Activated CD4-positive, alpha-beta memory T cell treated with anti-CD3 and anti-CD28 coated beads for 36 hours (primary cell): ENCODE measurements around the gene TSHZ2. TPM values are rescaled to one million over a fixed set of nuclear protein-coding genes. Genes with fewer than 3 reads are reported as not detected.
"Not testable (repeated sequence)": the region's sequence is repeated elsewhere in the genome, so short reads cannot be mapped to it uniquely, and the experiment has no call there.

Experiments
- CTCF ChIA-PET: fragments of 350-600 bp; sonication (Branson Sonifier 250); formaldehyde crosslinking; loops from one replicate; lab custom pipeline; 2021; ENCODE audit warnings: antibody characterized with exemption, inconsistent platforms; lab: Charles Lee
- POLR2A ChIA-PET: fragments of 350-600 bp; sonication (Branson Sonifier 250); formaldehyde crosslinking; loops from one replicate; lab custom pipeline; 2021; ENCODE audit warnings: antibody characterized with exemption; lab: Charles Lee
- DNase-seq: peaks from one replicate; pipeline ENCODE4 v3.0.0-alpha.2; 2020
- H3K27ac Mint-ChIP-seq: one replicate; pipeline ENCODE4 v1.8.0; 2021; ENCODE audit warnings: mixed read lengths
- H3K27me3 Mint-ChIP-seq: one replicate; pipeline ENCODE4 v1.8.0; 2021; ENCODE audit warnings: mixed read lengths
- H3K36me3 Mint-ChIP-seq: one replicate; pipeline ENCODE4 v1.8.0; 2021; ENCODE audit warnings: mixed read lengths
- H3K4me1 Mint-ChIP-seq: one replicate; pipeline ENCODE4 v1.8.0; 2021; ENCODE audit warnings: low read depth, mixed read lengths
- H3K4me3 Mint-ChIP-seq: one replicate; pipeline ENCODE4 v1.8.0; 2021; ENCODE audit warnings: mild to moderate bottlenecking, mixed read lengths
- H3K9me3 Mint-ChIP-seq: one replicate; pipeline ENCODE4 v1.8.0; 2021; ENCODE audit warnings: mixed read lengths
- intact Hi-C: fragments of 100-400 bp; cut with micrococcal nuclease; formaldehyde crosslinking; loops from one replicate; pipeline ENCODE4 v1.15.1; 2023
- total RNA-seq, 2 experiments: library from RNA; stranded (reverse); gene quantifications; one replicate each; pipeline ENCODE4 v1.2.3, GENCODE V29; 2021

TSHZ2 gene
- total RNA-seq, 2 experiments from 2014 or later, result 28.9 to 36.0 TPM

DNA sequence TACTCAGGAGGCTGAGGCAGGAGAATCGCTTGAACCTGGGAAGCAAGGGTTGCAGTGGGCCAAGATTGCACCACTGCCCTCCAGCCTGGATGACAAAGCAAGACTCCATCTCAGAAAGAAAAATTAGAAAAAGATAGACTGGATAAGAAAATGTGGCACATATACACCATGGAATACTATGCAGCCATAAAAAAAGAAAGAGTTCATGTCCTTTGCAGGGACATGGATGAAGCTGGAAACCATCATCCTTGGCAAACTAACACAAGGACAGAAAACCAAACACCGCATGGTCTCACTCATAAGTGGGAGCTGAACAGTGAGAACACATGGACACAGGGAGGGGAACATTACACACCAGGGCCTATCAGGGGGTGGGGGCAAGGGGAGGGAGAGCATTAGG, 551.5 kb downstream of the TSHZ2 start:
- H3K36me3 Mint-ChIP-seq, H3K9me3 Mint-ChIP-seq, H3K4me1 Mint-ChIP-seq, intact Hi-C loops, CTCF ChIA-PET, POLR2A ChIA-PET, H3K4me3 Mint-ChIP-seq, H3K27me3 Mint-ChIP-seq, DNase-seq, H3K27ac Mint-ChIP-seq: not testable (repeated sequence)

DNA sequence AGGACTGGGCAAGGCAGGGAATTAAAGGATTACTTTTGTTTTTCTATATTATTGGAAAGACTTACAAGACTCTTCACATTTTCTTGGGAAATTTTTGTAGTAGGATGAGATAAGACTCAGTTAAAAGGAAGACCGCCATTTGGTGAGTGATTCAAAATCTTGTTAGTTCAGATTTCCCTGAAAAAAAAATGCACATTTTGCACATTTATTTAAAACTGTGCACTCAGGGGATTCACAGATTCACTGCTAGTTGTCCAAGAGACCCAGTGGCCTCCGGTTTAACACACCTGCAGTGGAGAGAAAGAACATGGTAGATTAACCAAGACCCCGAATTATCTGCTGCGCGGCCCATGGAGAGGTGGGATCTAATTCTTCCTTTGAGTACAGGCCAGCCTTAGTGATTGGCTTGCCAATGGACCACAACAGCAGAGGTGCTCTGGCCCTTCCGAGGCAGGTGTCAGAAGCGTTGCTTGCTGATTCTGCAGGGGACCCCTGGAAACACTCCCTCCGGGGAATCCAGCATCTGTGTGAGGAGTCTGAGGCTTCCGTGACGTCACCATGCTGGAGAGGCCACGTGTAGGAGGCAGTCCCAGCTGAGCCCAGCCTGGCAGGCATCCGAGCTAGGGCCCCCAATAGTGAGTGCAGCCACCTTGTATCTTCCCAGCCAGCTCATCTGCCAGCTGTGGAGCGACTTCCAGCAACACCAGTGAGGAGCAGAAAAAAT, 552.6 kb downstream of the TSHZ2 start:
- H3K4me1 Mint-ChIP-seq, result no peaks in the 10 kb centered on the region
- H3K9me3 Mint-ChIP-seq, result no peaks in the 10 kb centered on the region
- intact Hi-C loops, result no loop called here
- peaks cover 2% of the 10 kb centered on the region for H3K27me3 Mint-ChIP-seq
- H3K27ac Mint-ChIP-seq, result no peak overlapping the region
- ChIA-PET CTCF (no interaction called here), POLR2A (no interaction called here)
- H3K4me3 Mint-ChIP-seq, result no peak overlapping the region
- no peak for DNase-seq
- H3K36me3 Mint-ChIP-seq, result no peaks in the 10 kb centered on the region

DNA sequence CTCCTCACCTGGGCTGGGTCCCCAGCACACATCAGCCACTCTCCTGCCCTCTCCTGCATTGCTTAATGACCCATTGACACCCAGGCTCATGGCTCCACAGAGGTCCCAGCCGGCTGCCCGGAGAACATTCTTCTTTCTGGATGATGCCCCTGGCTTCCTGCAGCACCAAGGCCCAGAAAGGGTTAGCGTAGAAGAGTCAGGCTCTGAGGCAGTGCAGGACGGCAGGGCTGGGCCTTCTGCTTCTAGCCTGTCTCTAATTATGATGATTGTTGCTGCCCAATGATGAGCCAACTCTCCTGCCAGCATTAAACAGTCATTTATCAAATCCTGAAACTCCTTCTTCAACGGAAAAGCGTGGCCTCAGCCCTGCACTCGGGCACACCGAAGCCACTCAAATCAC, 555.0 kb downstream of the TSHZ2 start:
- no peaks in the 10 kb centered on the region for H3K4me1 Mint-ChIP-seq
- no peak overlapping the region for H3K27ac Mint-ChIP-seq
- ChIA-PET POLR2A (no interaction called here), CTCF (no interaction called here)
- peaks cover 2% of the 10 kb centered on the region for H3K9me3 Mint-ChIP-seq
- intact Hi-C loops, result no loop called here
- no peak for DNase-seq
- no peaks in the 10 kb centered on the region for H3K36me3 Mint-ChIP-seq
- H3K4me3 Mint-ChIP-seq, result no peak overlapping the region
- no peaks in the 10 kb centered on the region for H3K27me3 Mint-ChIP-seq

DNA sequence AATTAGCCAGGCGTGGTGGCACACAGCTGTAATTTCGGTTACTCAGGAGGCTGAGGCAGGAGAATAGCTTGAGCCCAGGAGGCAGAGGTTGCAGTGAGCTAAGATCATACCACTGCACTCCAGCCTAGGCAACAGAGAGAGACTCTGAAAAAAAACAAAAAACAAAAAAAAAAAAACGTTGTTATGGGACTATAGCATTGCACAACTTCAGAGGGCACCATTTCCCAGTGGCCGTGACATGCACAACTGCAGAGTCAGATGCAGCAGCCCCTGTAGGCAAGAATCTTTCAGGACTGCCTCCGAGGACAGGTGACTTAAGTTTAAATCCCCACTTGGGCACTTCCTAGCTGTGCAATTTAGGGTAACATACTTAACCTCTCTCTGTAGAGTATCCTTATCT, 557.5 kb downstream of the TSHZ2 start:
- DNase-seq, result no peak
- H3K27me3 Mint-ChIP-seq, result no peaks in the 10 kb centered on the region
- CTCF ChIA-PET, result interaction anchor here (0.6 kb wide), 1 partner anchor 8 kb away, joined by 3 read pairs; no protein-coding TSS in a partner anchor
- peaks cover 2% of the 10 kb centered on the region for H3K9me3 Mint-ChIP-seq
- POLR2A ChIA-PET, result no interaction called here
- no peaks in the 10 kb centered on the region for H3K36me3 Mint-ChIP-seq
- no peaks in the 10 kb centered on the region for H3K4me1 Mint-ChIP-seq
- no peak overlapping the region for H3K4me3 Mint-ChIP-seq
- no peak overlapping the region for H3K27ac Mint-ChIP-seq
- intact Hi-C loops, result no loop called here

DNA sequence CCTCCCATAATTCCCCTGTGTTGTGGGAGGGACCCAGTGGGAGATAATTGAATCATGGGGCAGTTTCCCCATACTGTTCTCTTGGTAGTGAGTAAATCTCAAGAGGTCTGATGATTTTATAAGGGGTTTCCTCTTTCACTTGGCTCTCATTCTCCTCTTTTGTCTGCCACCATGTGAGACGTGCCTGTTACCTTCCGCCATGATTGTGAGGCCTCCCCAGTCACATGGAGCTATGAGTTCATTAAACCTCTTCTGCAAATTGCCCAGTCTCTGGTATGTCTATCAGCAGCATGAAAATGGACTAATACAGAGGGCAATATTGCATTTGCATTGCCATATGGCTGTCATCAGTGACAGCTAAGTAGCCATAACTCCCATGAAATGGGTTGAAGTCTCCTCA, 558.3 kb downstream of the TSHZ2 start:
- intact Hi-C loops, result no loop called here
- ChIA-PET CTCF (no interaction called here), POLR2A (no interaction called here)
- Mint-ChIP-seq H3K27me3 (no peaks in the 10 kb centered on the region), H3K4me3 (no peak overlapping the region), H3K9me3 (peaks cover 2% of the 10 kb centered on the region), H3K27ac (no peak overlapping the region), H3K36me3 (no peaks in the 10 kb centered on the region), H3K4me1 (no peaks in the 10 kb centered on the region)
- no peak for DNase-seq

DNA sequence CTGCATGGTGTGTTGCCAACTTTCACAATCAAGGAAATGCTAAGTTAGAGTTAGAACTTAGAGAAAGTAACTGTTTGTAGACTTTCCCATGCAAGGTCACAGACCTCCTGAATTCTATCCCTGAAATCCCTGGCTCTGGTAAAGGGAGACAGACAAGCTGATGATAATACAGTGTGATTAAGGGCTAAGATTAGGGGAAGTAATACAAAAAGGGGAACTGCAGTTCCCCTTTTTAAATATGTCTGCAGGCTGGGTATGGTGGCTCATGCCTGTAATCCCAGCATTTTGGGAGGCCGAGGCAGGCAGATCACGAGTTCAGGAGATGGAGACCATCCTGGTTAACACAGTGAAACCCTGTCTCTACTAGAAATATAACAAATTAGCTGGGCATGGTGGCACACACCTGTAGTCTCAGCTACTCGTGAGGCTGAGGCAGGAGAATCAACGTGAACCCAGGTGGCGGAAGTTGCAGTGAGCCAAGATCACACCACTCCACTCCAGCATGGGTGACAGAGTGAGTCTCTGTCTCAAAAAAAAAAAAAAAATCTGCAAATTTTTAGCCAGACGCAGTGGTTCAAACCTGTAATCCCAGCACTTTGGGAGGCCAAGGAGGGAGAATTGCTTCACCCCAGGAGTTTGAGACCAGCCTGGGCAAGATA, 560.6 kb downstream of the TSHZ2 start:
- H3K27ac Mint-ChIP-seq, POLR2A ChIA-PET, H3K4me3 Mint-ChIP-seq, H3K27me3 Mint-ChIP-seq, H3K36me3 Mint-ChIP-seq, CTCF ChIA-PET, DNase-seq, intact Hi-C loops, H3K9me3 Mint-ChIP-seq, H3K4me1 Mint-ChIP-seq: not testable (repeated sequence)

DNA sequence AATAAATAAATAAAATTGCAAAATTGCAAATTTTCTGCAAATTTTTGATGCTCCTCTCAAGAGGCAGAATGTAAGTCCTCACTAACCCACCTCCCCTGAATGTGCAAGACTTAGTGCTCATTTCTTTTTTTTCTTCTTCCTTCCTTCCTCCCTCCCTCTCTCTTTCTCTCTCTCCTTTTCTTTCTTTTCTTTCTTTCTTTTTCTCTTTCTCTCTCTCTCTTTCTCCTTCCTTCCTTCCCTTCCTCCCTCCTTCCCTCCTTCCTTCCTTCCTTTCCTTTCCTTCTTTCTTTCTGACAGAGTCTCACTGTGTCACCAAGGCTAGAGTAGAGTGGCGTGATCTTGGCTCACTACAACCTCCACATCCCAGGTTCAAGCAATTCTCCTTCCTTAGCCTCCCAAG, 561.3 kb downstream of the TSHZ2 start:
- DNase-seq, result no peak
- CTCF ChIA-PET, result no interaction called here

DNA sequence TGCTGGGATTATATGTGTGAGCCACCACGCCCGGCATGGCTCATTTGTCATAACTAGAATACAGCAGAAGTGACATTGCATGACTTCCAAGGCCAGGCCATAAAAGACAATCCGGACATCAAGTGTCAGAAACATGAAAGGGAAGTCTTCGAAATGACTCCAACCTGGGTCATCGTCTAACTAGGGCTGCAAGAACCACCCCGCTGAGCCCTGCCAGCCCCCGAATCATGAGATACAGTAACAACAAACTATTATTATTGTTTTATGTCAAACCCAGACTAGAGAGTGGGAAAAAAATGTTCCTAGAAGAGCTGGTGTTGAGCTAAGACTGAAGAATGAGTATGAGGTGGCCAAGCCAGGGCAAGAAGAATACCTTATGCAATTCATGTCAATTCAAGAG, 561.9 kb downstream of the TSHZ2 start:
- Mint-ChIP-seq H3K4me3 (no peak overlapping the region), H3K27me3 (no peaks in the 10 kb centered on the region), H3K9me3 (peaks cover 2% of the 10 kb centered on the region), H3K36me3 (no peaks in the 10 kb centered on the region), H3K4me1 (no peaks in the 10 kb centered on the region), H3K27ac (no peak overlapping the region)
- no peak for DNase-seq
- intact Hi-C loops, result no loop called here
- POLR2A ChIA-PET, result no interaction called here
- CTCF ChIA-PET, result no interaction called here

More for the DNA sequence above, 561.3 kb downstream of the TSHZ2 start:
- no peaks in the 10 kb centered on the region for H3K4me1 Mint-ChIP-seq
- POLR2A ChIA-PET, result no interaction called here
- H3K9me3 Mint-ChIP-seq, result peaks cover 2% of the 10 kb centered on the region
- H3K27me3 Mint-ChIP-seq, result no peaks in the 10 kb centered on the region
- no peak overlapping the region for H3K27ac Mint-ChIP-seq
- H3K4me3 Mint-ChIP-seq, result no peak overlapping the region
- intact Hi-C loops, result no loop called here
- H3K36me3 Mint-ChIP-seq, result no peaks in the 10 kb centered on the region

DNA sequence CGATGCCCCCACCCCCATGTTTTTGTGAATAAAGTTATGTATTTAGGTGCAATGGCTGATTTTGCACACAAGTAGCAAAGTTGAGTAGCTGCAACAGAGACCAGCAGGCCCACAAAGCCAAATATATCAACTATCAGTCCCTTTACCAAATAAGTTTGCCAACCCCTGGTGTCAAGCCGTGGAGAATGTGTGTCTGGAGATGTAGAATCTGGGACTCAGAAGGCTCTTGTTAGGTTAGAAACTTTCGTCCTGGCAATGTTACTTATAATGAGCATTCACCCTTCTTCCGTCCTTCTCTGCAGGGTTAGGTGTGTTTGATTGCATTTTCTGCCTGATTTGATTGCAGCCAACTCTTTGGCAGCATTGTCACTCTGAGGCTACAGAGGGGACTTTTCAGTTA, 563.7 kb downstream of the TSHZ2 start:
- no peak overlapping the region for H3K27ac Mint-ChIP-seq
- ChIA-PET CTCF (no interaction called here), POLR2A (no interaction called here)
- H3K4me1 Mint-ChIP-seq, result no peaks in the 10 kb centered on the region
- H3K4me3 Mint-ChIP-seq, result no peak overlapping the region
- H3K9me3 Mint-ChIP-seq, result no peaks in the 10 kb centered on the region
- no peak for DNase-seq
- H3K36me3 Mint-ChIP-seq, result no peaks in the 10 kb centered on the region
- H3K27me3 Mint-ChIP-seq, result no peaks in the 10 kb centered on the region
- intact Hi-C loops, result no loop called here

DNA sequence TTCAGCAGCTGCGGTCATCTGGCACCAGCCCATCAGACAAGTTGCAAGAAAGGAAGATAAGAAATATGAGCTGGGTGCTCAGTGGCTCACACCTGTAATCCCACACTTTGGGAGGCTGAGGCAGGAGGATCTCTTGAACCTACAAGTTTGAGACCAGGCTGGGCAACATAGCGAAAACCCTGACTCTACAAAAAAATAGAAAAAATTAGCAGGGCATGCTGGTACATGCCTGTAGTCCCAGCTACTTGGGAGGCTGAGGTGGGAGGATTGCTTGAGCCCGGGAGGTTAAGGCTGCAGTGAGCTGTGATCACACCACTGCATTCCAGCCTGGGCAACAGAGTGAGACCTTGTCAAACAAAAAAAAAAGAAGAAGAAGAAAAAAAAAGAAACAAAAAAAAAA, 564.2 kb downstream of the TSHZ2 start:
- POLR2A ChIA-PET, intact Hi-C loops, H3K27ac Mint-ChIP-seq, H3K4me1 Mint-ChIP-seq, H3K27me3 Mint-ChIP-seq, DNase-seq, H3K9me3 Mint-ChIP-seq, H3K4me3 Mint-ChIP-seq, CTCF ChIA-PET, H3K36me3 Mint-ChIP-seq: not testable (repeated sequence)

DNA sequence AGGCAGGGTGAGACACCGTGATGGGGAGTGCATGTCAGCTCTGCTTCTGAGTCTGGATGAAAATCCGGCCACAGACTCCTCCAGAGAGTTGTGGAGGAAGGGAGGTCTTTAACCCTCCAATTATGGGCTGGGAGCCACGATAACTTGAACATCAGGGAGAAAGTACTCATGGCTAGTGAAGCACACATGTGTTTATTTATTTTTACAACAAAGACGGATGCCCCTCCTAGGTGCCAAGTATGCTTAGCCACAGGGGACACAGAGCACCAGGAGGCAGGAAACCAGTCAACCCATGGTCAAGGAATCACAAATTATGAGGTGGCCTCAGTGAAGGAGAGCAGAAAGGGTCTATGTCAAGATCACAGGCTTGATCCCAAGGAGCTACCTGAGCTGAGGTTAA, 567.4 kb downstream of the TSHZ2 start:
- Mint-ChIP-seq H3K36me3 (no peaks in the 10 kb centered on the region), H3K27me3 (no peaks in the 10 kb centered on the region), H3K27ac (no peak overlapping the region), H3K4me3 (no peak overlapping the region), H3K9me3 (no peaks in the 10 kb centered on the region), H3K4me1 (no peaks in the 10 kb centered on the region)
- ChIA-PET CTCF (interaction anchor here (1.6 kb wide), 1 partner anchor 8 kb away, joined by 6 read pairs; no protein-coding TSS in a partner anchor), POLR2A (no interaction called here)
- intact Hi-C loops, result no loop called here
- no peak for DNase-seq
